ENCODE data around the gene FAM227A. TPM values are rescaled to one million over a fixed set of nuclear protein-coding genes. Genes with fewer than 3 reads are reported as not detected.

Gene FAM227A
- total and polyA plus RNA-seq, 2 of the 13 experiments (the other 11 are each of a cell fraction or from before 2014, with no cell fraction given): 1.0 to 1.5 TPM

- TF ChIP-seq ARNT (IDR thresholded peaks at IDR 0.05): no peak
- 0 out of 2 replicates have a peak, but pooled peaks have one; percentile 10 for TF ChIP-seq ZSCAN31 (CRISPR knock-in tag; IDR thresholded peaks at IDR 0.05; ENCODE audit: low read depth)
- no peak for TF ChIP-seq ZSCAN5A (CRISPR knock-in tag; IDR thresholded peaks at IDR 0.05; ENCODE audit: borderline replicate concordance)
- 0 out of 2 replicates have a peak, but pooled peaks have one; percentile 5 for TF ChIP-seq NCOA2 (CRISPR knock-in tag; IDR thresholded peaks at IDR 0.05)
- 0 out of 2 replicates have a peak, but pooled peaks have one; percentile 28 for TF ChIP-seq TBX2 (CRISPR knock-in tag; IDR thresholded peaks at IDR 0.05; ENCODE audit: borderline replicate concordance)
- 0 out of 2 replicates have a peak, but pooled peaks have one; percentile 15 for TF ChIP-seq ZNF33A (CRISPR knock-in tag; IDR thresholded peaks at IDR 0.05; ENCODE audit: borderline replicate concordance)
- TF ChIP-seq ZNF276 (CRISPR knock-in tag; IDR thresholded peaks at IDR 0.05; ENCODE audit: low read depth): no peak
- no peak for TF ChIP-seq MYPOP (CRISPR knock-in tag; IDR thresholded peaks at IDR 0.05)
- TF ChIP-seq ZBTB40 (IDR thresholded peaks at IDR 0.05): no peak
- no peak; the same call in 1 of the 2 replicates for TF ChIP-seq ZBTB40 (CRISPR knock-in tag; IDR thresholded peaks at IDR 0.05)
- no peak for TF ChIP-seq HNRNPL (IDR thresholded peaks at IDR 0.05; ENCODE audit: low read depth, low read length)
- no peak for TF ChIP-seq ZIK1 (CRISPR knock-in tag; IDR thresholded peaks at IDR 0.05; ENCODE audit: borderline replicate concordance, low read depth)
- TF ChIP-seq GLI4 (CRISPR knock-in tag; IDR thresholded peaks at IDR 0.05; ENCODE audit: borderline replicate concordance): peak; percentile 75; the same call in 1 of the 2 replicates
- TF ChIP-seq CEBPB (IDR thresholded peaks at IDR 0.05; ENCODE audit: borderline replicate concordance, low read depth, low read length): peak; percentile 3; the same call in 1 of the 2 replicates
- no peak for TF ChIP-seq YY1 (IDR thresholded peaks at IDR 0.05; ENCODE audit: insufficient read depth, insufficient replicate concordance, low read depth, low read length)
These were observed 505 bp downstream of the FAM227A start (continued) for GRCh38 chr22:38655519-38656255.

Data from HepG2 (cell line).